ENCODE data around the gene CD52. TPM values are rescaled to one million over a fixed set of nuclear protein-coding genes. Genes with fewer than 3 reads are reported as not detected.

CD52 gene
- total RNA-seq, 1 experiment from 2014 or later = 1.2 TPM

DNA sequence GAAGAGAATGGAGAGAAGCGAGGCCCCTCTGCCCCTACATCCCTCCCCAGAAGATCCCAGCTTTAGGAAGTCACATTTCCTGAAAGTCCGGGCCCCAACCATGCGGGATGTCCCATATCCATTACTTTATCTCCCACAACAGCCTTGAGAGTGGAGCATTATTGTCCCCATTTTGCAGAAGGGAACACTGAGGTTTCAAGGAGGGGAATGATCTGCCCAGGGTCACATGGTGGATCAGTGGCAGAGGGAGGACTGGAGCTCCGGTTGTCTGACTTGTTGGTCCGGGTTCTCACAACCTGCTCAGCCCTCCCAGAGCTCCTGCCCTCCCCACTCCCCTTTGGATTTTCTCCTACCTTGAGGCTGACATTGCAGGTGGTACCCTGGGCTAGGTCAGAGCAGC, 38.3 kb downstream of the CD52 start:
- CTCF ChIA-PET = no interaction called here
- no peak for TF ChIP-seq EZH2 (IDR thresholded peaks at IDR 0.05; ENCODE audit: low read depth)
- TF ChIP-seq, protein P1, sequence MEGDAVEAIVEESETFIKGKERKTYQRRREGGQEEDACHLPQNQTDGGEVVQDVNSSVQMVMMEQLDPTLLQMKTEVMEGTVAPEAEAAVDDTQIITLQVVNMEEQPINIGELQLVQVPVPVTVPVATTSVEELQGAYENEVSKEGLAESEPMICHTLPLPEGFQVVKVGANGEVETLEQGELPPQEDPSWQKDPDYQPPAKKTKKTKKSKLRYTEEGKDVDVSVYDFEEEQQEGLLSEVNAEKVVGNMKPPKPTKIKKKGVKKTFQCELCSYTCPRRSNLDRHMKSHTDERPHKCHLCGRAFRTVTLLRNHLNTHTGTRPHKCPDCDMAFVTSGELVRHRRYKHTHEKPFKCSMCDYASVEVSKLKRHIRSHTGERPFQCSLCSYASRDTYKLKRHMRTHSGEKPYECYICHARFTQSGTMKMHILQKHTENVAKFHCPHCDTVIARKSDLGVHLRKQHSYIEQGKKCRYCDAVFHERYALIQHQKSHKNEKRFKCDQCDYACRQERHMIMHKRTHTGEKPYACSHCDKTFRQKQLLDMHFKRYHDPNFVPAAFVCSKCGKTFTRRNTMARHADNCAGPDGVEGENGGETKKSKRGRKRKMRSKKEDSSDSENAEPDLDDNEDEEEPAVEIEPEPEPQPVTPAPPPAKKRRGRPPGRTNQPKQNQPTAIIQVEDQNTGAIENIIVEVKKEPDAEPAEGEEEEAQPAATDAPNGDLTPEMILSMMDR (conservative IDR thresholded peaks at IDR 0.05) = no peak
- Histone ChIP-seq H3K27me3 (ENCODE audit: insufficient read depth, low read depth) (no peaks in the 10 kb centered on the region), H4K20me1 (ENCODE audit: insufficient read depth) (no peaks in the 10 kb centered on the region), H3K4me1 (replicated peaks; ENCODE audit: insufficient read depth) (peaks cover 78% of the 10 kb centered on the region), H3K36me3 (ENCODE audit: low read depth) (no peaks in the 10 kb centered on the region), H2AFZ (no peak overlapping the region), H3F3A (ENCODE audit: insufficient read depth, low read depth) (peaks cover 43% of the 10 kb centered on the region), H3K79me2 (ENCODE audit: low read depth) (peaks cover 14% of the 10 kb centered on the region), H3K27ac (peak overlapping the region; percentile 84), H3K9me2 (ENCODE audit: insufficient read depth) (no peaks in the 10 kb centered on the region), H3K4me2 (peak overlapping the region; percentile 78), H3K4me3 (no peak overlapping the region; the same call in 1 of the 2 replicates), H3K9me3 (ENCODE audit: insufficient read depth, low read depth) (no peaks in the 10 kb centered on the region)
- intact Hi-C loops (cut with micrococcal nuclease; ENCODE audit: unreplicated experiment) = loop anchor here (2.0 to 10.0 kb wide), 3 partner anchors 49 to 509 kb away; partner anchors contain the start of genes SFN and UBXN11
- no TSS peak for BruUV-seq (replicated peaks)
- POLR2A ChIA-PET (ENCODE audit: unreplicated experiment) = no interaction called here
- peak in 1 of 2 experiments; percentile 27 for DNase-seq

DNA sequence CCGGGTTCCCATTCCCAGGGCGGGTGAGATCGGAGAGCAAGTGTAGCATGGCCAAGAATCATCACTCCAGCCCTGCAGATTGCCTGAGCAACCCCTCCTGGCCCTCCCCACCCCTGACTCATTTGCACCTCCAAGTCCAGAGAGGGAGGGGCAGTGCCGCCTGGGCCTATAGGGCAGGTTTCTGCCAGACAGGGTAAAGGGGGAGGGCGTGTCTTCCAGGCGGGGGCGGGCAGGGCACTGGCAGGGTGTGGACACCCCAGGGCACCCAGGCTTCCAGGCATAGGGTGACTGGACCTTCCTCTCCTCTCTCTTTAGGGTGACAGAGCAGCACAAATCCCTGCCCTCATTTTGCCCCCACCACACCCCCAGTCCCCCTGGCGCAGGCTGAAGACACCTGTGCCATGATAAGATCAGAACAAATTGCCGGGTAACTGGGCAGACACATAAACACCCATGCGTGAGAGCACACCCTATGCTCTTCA, 39.4 kb downstream of the CD52 start:
- no TSS peak for BruUV-seq (replicated peaks)
- Histone ChIP-seq H3K9me3 (ENCODE audit: insufficient read depth, low read depth) (no peaks in the 10 kb centered on the region), H3F3A (ENCODE audit: insufficient read depth, low read depth) (peaks cover 37% of the 10 kb centered on the region), H3K36me3 (ENCODE audit: low read depth) (no peaks in the 10 kb centered on the region), H3K4me2 (peak overlapping the region; percentile 78), H3K27ac (peak overlapping the region; percentile 84), H3K4me1 (replicated peaks; ENCODE audit: insufficient read depth) (peaks cover 69% of the 10 kb centered on the region), H3K4me3 (peak overlapping the region; percentile 36; the same call in 1 of the 2 replicates), H3K79me2 (ENCODE audit: low read depth) (peaks cover 14% of the 10 kb centered on the region), H4K20me1 (ENCODE audit: insufficient read depth) (no peaks in the 10 kb centered on the region), H3K9me2 (ENCODE audit: insufficient read depth) (no peaks in the 10 kb centered on the region), H2AFZ (no peak overlapping the region), H3K27me3 (ENCODE audit: insufficient read depth, low read depth) (no peaks in the 10 kb centered on the region)
- no peak for TF ChIP-seq EZH2 (IDR thresholded peaks at IDR 0.05; ENCODE audit: low read depth)
- TF ChIP-seq, protein P1 (conservative IDR thresholded peaks at IDR 0.05) = no peak
- intact Hi-C loops (cut with micrococcal nuclease; ENCODE audit: unreplicated experiment) = loop anchor here (2.0 to 10.0 kb wide), 3 partner anchors 50 to 508 kb away; partner anchors contain the start of genes SFN and UBXN11
- ChIA-PET POLR2A (ENCODE audit: unreplicated experiment) (interaction anchor here (0.8 kb wide), 1 partner anchor 21 kb away, joined by 3 read pairs; no protein-coding TSS in a partner anchor), CTCF (interaction anchor here (2.1 kb wide), 1 partner anchor 60 kb away, joined by 7 read pairs; no protein-coding TSS in a partner anchor)
- peak; percentile 91 for DNase-seq

DNA sequence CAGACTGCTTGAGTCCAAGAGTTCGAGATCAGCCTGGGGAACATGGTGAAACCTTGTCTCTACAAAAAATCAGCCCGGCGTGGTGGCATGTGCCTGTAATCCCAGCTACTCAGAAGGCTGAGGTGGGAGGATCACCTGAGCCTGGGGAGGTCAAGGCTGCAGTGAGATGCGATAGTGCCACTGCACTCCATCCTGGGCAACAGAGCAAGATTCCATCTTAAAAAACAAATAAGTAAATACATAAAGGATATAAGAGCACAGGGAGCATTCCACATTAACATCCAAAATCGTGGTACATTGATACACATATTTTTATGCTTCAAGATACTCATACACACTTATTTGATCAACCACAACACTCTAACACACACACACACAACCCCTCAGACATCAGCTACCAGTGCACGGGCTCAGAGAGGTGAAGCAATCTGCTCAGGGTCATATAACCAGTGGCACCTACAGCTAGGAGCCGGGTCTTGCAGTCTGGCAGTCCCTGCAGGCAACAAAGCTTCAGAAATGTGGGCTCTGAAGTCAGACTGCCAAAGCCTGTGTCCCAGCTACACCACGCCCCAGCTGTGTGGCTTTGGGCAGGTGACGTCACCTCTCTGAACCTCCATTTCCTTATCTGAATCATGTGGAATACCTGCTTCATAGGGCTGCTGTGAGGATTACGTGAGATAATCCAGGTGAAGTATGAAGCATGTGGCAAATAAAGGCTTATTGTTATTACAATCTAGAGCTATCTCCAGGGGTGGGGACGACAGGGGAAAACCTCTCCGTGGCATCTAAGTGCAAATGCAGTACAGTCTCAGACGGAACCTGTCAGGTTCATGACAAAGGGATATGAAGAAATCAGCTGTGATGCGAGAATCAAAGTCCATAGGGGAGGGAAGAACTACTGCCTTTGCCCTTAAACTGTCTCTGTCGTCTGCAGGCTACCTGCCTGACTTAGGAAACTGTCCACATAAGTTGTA, 40.9 kb downstream of the CD52 start:
- H3F3A ChIP-seq (ENCODE audit: insufficient read depth, low read depth) = peaks cover 28% of the 10 kb centered on the region
- peak; percentile 88 to 97 for DNase-seq
- H3K27ac ChIP-seq = peak overlapping the region; percentile 84
- peak overlapping the region; percentile 78 for H3K4me2 ChIP-seq
- TSS peak; percentile 29 for BruUV-seq (replicated peaks)
- H3K4me1 ChIP-seq (replicated peaks; ENCODE audit: insufficient read depth) = peaks cover 54% of the 10 kb centered on the region
- no peak for TF ChIP-seq EZH2 (IDR thresholded peaks at IDR 0.05; ENCODE audit: low read depth)
- TF ChIP-seq, protein P1 (conservative IDR thresholded peaks at IDR 0.05) = no peak
- H3K4me3 ChIP-seq = no peak overlapping the region; the same call in 1 of the 2 replicates
- no peaks in the 10 kb centered on the region for H3K36me3 ChIP-seq (ENCODE audit: low read depth)
- peaks cover 2% of the 10 kb centered on the region for H3K79me2 ChIP-seq (ENCODE audit: low read depth)
- ChIA-PET CTCF (interaction anchor here (0.5 to 2.1 kb wide), 4 partner anchors 16 to 214 kb away, joined by 3 to 7 read pairs (median 4); no protein-coding TSS in a partner anchor), POLR2A (ENCODE audit: unreplicated experiment) (interaction anchor here (0.5 to 1.1 kb wide), 3 partner anchors 59 to 142 kb away, joined by 6 to 19 read pairs (median 7); no protein-coding TSS in a partner anchor)
- H3K27me3 ChIP-seq (ENCODE audit: insufficient read depth, low read depth) = no peaks in the 10 kb centered on the region
- intact Hi-C loops (cut with micrococcal nuclease; ENCODE audit: unreplicated experiment) = loop anchor here (5.0 to 10.0 kb wide), 2 partner anchors 51 to 506 kb away; partner anchors contain the start of genes SFN and UBXN11
- no peak overlapping the region for H2AFZ ChIP-seq
- no peaks in the 10 kb centered on the region for H4K20me1 ChIP-seq (ENCODE audit: insufficient read depth)
- no peaks in the 10 kb centered on the region for H3K9me2 ChIP-seq (ENCODE audit: insufficient read depth)
- no peaks in the 10 kb centered on the region for H3K9me3 ChIP-seq (ENCODE audit: insufficient read depth, low read depth)

Measured in PC-9 (cell line).